H9 (cell line): Measurements from ENCODE around the gene AMMECR1. TPM values are rescaled to one million over a fixed set of nuclear protein-coding genes. Genes with fewer than 3 reads are reported as not detected.

Source experiments
- DNase-seq: peaks from one replicate; pipeline ENCODE4 v3.0.0-alpha.2; 2017
- H2AFZ ChIP-seq: one replicate; pipeline ENCODE4 v1.6.1; 2013; ENCODE audit warnings: mild to moderate bottlenecking, low read length, control low read depth, moderate library complexity
- H2AK5ac ChIP-seq: 2 replicates; pipeline ENCODE4 v1.6.1; 2013; ENCODE audit warnings: low read length, control low read depth, mixed read lengths; ENCODE audit not compliant: insufficient read length
- H2BK120ac ChIP-seq: one replicate; pipeline ENCODE4 v1.6.1; 2013; ENCODE audit warnings: low read depth, mild to moderate bottlenecking, low read length, control low read depth, inconsistent platforms; ENCODE audit not compliant: poor library complexity, severe bottlenecking
- H2BK12ac ChIP-seq: 2 replicates; pipeline ENCODE4 v1.6.1; 2013; ENCODE audit warnings: low read length, control low read depth, mixed read lengths, low read depth; ENCODE audit not compliant: insufficient read length
- H2BK15ac ChIP-seq: 2 replicates; pipeline ENCODE4 v1.6.1; 2013; ENCODE audit warnings: low read depth, low read length, control low read depth
- H2BK20ac ChIP-seq: one replicate; pipeline ENCODE4 v1.6.1; 2013; ENCODE audit warnings: low read depth, mild to moderate bottlenecking, low read length, control low read depth, inconsistent platforms; ENCODE audit not compliant: poor library complexity, severe bottlenecking
- H2BK5ac ChIP-seq: 2 replicates; pipeline ENCODE4 v1.6.1; 2013; ENCODE audit warnings: low read length, control low read depth, mixed read lengths; ENCODE audit not compliant: insufficient read length
- H3K14ac ChIP-seq: 2 replicates; pipeline ENCODE4 v1.6.1; 2013; ENCODE audit warnings: low read length, control low read depth; ENCODE audit not compliant: insufficient read depth
- H3K18ac ChIP-seq: 2 replicates; pipeline ENCODE4 v1.6.1; 2013; ENCODE audit warnings: low read depth, mild to moderate bottlenecking, mixed read lengths, low read length, control low read depth; ENCODE audit not compliant: insufficient read length
- H3K23ac ChIP-seq: 2 replicates; pipeline ENCODE4 v1.6.1; 2013; ENCODE audit warnings: low read length, control low read depth, mixed read lengths, low read depth; ENCODE audit not compliant: insufficient read length
- H3K23me2 ChIP-seq: 2 replicates; pipeline ENCODE4 v1.6.1; 2013; ENCODE audit warnings: low read depth, mild to moderate bottlenecking, mixed read lengths, low read length, control low read depth; ENCODE audit not compliant: insufficient read length, poor library complexity, severe bottlenecking
- H3K27ac ChIP-seq: 2 replicates; pipeline ENCODE4 v1.5.1; 2013; ENCODE audit warnings: low read length, control low read depth, mixed read lengths, low read depth; ENCODE audit not compliant: insufficient read length
- H3K27me3 ChIP-seq: 2 replicates; pipeline ENCODE4 v1.6.1; 2013; ENCODE audit warnings: low read length, control low read depth, inconsistent platforms; ENCODE audit not compliant: insufficient read depth
- H3K4ac ChIP-seq: 2 replicates; pipeline ENCODE4 v1.6.1; 2013; ENCODE audit warnings: low read depth, mild to moderate bottlenecking, control low read depth, inconsistent platforms, low read length, moderate library complexity
- H3K4me1 ChIP-seq: 2 replicates; pipeline ENCODE4 v1.6.1; 2013; ENCODE audit warnings: low read length, control low read depth, inconsistent platforms; ENCODE audit not compliant: insufficient read depth
- H3K4me2 ChIP-seq: 2 replicates; pipeline ENCODE4 v1.6.1; 2013; ENCODE audit warnings: low read length, control low read depth, mixed read lengths; ENCODE audit not compliant: insufficient read length, insufficient read depth
- H3K56ac ChIP-seq: 2 replicates; pipeline ENCODE4 v1.6.1; 2013; ENCODE audit warnings: low read depth, mild to moderate bottlenecking, mixed read lengths, low read length, control low read depth; ENCODE audit not compliant: insufficient read length
- H3K79me1 ChIP-seq: 2 replicates; pipeline ENCODE4 v1.6.1; 2013; ENCODE audit warnings: low read depth, mild to moderate bottlenecking, moderate library complexity, low read length, control low read depth, inconsistent platforms; ENCODE audit not compliant: insufficient read depth, poor library complexity, severe bottlenecking
- H3K79me2 ChIP-seq: 2 replicates; pipeline ENCODE4 v1.6.1; 2013; ENCODE audit warnings: low read length, control low read depth, inconsistent platforms; ENCODE audit not compliant: insufficient read depth
- H3K9ac ChIP-seq: 2 replicates; pipeline ENCODE4 v1.6.1; 2013; ENCODE audit warnings: low read length, control low read depth, mixed read lengths; ENCODE audit not compliant: insufficient read length; ENCODE audit errors: extremely low read depth
- H3K9me3 ChIP-seq: one replicate; pipeline ENCODE4 v1.6.1; 2013; ENCODE audit warnings: low read depth, low read length, inconsistent platforms; ENCODE audit not compliant: control insufficient read depth
- H3T11ph ChIP-seq: one replicate; pipeline ENCODE4 v1.6.1; 2013; ENCODE audit warnings: mild to moderate bottlenecking, low read length, control low read depth, inconsistent platforms
- H4K20me1 ChIP-seq: one replicate; pipeline ENCODE4 v1.6.1; 2013; ENCODE audit not compliant: control insufficient read depth, insufficient read length, insufficient read depth
- H4K5ac ChIP-seq: 2 replicates; pipeline ENCODE4 v1.6.1; 2013; ENCODE audit warnings: low read depth, mild to moderate bottlenecking, mixed read lengths, low read length, control low read depth; ENCODE audit not compliant: insufficient read length
- H4K8ac ChIP-seq: replicated peaks from 2 replicates; pipeline ENCODE4 v1.6.1; 2013; ENCODE audit warnings: low read length, control low read depth, mixed read lengths, low read depth; ENCODE audit not compliant: insufficient read length
- H4K91ac ChIP-seq: 2 replicates; pipeline ENCODE4 v1.6.1; 2013; ENCODE audit warnings: low read depth, mild to moderate bottlenecking, moderate library complexity, mixed read lengths, low read length, control low read depth; ENCODE audit not compliant: insufficient read length
- H3K27ac Mint-ChIP-seq, 3 experiments: 2 replicates in 2 of 3; 3 replicates in 1 of 3; pipeline ENCODE4 v1.8.0; 2020 to 2021; ENCODE audit warnings: mixed read lengths in 3 of 3, mild to moderate bottlenecking in 1 of 3, moderate library complexity in 1 of 3
- H3K27me3 Mint-ChIP-seq: 2 replicates; pipeline ENCODE4 v1.8.0; 2021; ENCODE audit warnings: low read depth, mild to moderate bottlenecking, moderate library complexity, mixed read lengths
- H3K36me3 Mint-ChIP-seq, 3 experiments: 2 replicates in 2 of 3; 3 replicates in 1 of 3; pipeline ENCODE4 v1.8.0; 2020 to 2021; ENCODE audit warnings: low read depth in 3 of 3, mixed read lengths in 3 of 3; ENCODE audit not compliant: insufficient read depth in 1 of 3
- H3K4me1 Mint-ChIP-seq, 2 experiments: 2 replicates each; pipeline ENCODE4 v1.8.0; 2020; ENCODE audit warnings: mixed read lengths in 2 of 2
- H3K4me3 Mint-ChIP-seq, 2 experiments: 2 replicates in 1 of 2; 3 replicates in 1 of 2; pipeline ENCODE4 v1.8.0; 2020 to 2021; ENCODE audit warnings: mild to moderate bottlenecking in 2 of 2, mixed read lengths in 2 of 2, moderate library complexity in 1 of 2
- H3K9me3 Mint-ChIP-seq, 2 experiments: 2 replicates in 1 of 2; 3 replicates in 1 of 2; pipeline ENCODE4 v1.8.0; 2020; ENCODE audit warnings: mild to moderate bottlenecking in 2 of 2, mixed read lengths in 2 of 2, moderate library complexity in 1 of 2
- CTCF ChIP-seq: fragments of 200-600 bp; sonication (generic); conservative IDR thresholded peaks from 3 replicates; pipeline ENCODE4 v1.8.0; 2021; ENCODE audit warnings: antibody characterized with exemption, mild to moderate bottlenecking
- WGBS: extraction: QIAGEN DNeasy Blood & Tissue Kit; methylation state at CpG from one replicate; pipeline ENCODE4 v1.1.7; 2013; ENCODE audit warnings: missing lambda C conversion rate, low lambda C conversion rate, mixed read lengths; ENCODE audit not compliant: insufficient read length; ENCODE audit errors: extremely low coverage; 5-methylcytosine and 5-hydroxymethylcytosine counted together
- total RNA-seq: library from RNA; stranded (reverse); gene quantifications from 2 replicates; pipeline ENCODE4 v1.2.1, GENCODE V29; 2021

The AMMECR1 gene
- total RNA-seq, 1 experiment from 2014 or later = 28.5 TPM

GRCh38 chrX:110276778-110277177 is 41.1 kb downstream of the AMMECR1 start:
- no peak for DNase-seq
- peak overlapping the region in 2 of 3 experiments; percentile 34 to 84; a peak in 3 of 7 replicates for H3K27ac Mint-ChIP-seq
- H2BK20ac ChIP-seq = no peak overlapping the region
- H2BK15ac ChIP-seq = no peak overlapping the region
- no peak overlapping the region for H4K5ac ChIP-seq
- no peaks in the 10 kb centered on the region for H3K9me3 Mint-ChIP-seq
- no peaks in the 10 kb centered on the region for H3K27me3 Mint-ChIP-seq
- no peaks in the 10 kb centered on the region for H3K9me3 ChIP-seq
- TF ChIP-seq CTCF = no peak
- H3K23ac ChIP-seq = no peak overlapping the region
- whole genome bisulfite sequencing = no CpG with 5 or more reads among the region's 2 CpGs
- H2BK12ac ChIP-seq = no peak overlapping the region
- peaks cover 0 to 8% (median 2%) of the 10 kb centered on the region in 3 experiments; a peak in 3 of 7 replicates for H3K36me3 Mint-ChIP-seq
- H3K4me1 Mint-ChIP-seq = peaks cover 12 to 22% of the 10 kb centered on the region in 2 experiments
- no peaks in the 10 kb centered on the region for H4K20me1 ChIP-seq
- no peaks in the 10 kb centered on the region for H3K4me1 ChIP-seq
- no peak overlapping the region for H3K4me2 ChIP-seq
- no peak overlapping the region for H2AK5ac ChIP-seq
- no peak overlapping the region for H3K4ac ChIP-seq
- no peak overlapping the region for H3K14ac ChIP-seq
- no peaks in the 10 kb centered on the region for H3K79me1 ChIP-seq
- no peak overlapping the region for H3K18ac ChIP-seq
- no peaks in the 10 kb centered on the region for H3K79me2 ChIP-seq
- no peak overlapping the region for H4K8ac ChIP-seq
- no peak overlapping the region for H4K91ac ChIP-seq
- no peaks in the 10 kb centered on the region for H3K23me2 ChIP-seq
- no peak overlapping the region for H2BK120ac ChIP-seq
- no peak overlapping the region for H3T11ph ChIP-seq
- H3K56ac ChIP-seq = no peak overlapping the region
- H3K9ac ChIP-seq = no peak overlapping the region
- H3K27ac ChIP-seq = no peak overlapping the region
- no peaks in the 10 kb centered on the region for H3K27me3 ChIP-seq
- no peak overlapping the region for H3K4me3 Mint-ChIP-seq
- H2AFZ ChIP-seq = no peak overlapping the region
- H2BK5ac ChIP-seq = no peak overlapping the region
